ENCODE results near the gene POLR2E.

DNA sequence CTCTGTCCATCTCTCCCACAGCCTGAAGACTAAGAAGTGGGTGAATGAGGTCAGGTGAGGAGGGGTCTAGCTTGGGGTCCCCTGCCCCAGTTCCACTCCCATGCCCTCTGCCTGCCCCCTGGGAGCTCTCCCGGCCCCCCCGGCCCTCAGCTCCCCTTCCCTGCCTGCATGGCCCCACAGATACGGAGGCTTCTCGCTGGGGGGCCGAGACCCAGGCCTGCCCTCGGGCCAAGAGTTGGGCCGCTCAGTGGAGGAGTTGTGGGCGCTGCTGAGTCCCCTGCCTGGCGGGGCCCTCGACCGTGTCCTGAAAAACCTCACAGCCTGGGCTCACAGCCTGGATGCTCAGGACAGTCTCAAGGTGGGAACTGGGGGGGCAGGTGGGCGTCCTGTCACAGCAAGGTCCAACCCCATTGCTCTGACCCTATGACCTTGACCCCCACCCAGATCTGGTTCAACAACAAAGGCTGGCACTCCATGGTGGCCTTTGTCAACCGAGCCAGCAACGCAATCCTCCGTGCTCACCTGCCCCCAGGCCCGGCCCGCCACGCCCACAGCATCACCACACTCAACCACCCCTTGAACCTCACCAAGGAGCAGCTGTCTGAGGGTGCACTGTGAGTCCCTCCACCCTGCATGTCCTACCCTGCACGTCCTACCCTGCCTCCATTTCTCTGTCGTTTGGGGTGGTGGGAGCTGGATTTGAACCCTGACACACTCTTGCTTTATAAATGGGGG, 39.1 kb downstream of the POLR2E start:
- no peak for TF ChIP-seq JUND (IDR thresholded peaks at IDR 0.05)
- TF ChIP-seq, protein P1, sequence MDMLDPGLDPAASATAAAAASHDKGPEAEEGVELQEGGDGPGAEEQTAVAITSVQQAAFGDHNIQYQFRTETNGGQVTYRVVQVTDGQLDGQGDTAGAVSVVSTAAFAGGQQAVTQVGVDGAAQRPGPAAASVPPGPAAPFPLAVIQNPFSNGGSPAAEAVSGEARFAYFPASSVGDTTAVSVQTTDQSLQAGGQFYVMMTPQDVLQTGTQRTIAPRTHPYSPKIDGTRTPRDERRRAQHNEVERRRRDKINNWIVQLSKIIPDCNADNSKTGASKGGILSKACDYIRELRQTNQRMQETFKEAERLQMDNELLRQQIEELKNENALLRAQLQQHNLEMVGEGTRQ (IDR thresholded peaks at IDR 0.05; ENCODE audit: borderline replicate concordance, low read depth, low read length) = no peak
- no peak for TF ChIP-seq CTCF (IDR thresholded peaks at IDR 0.05)
- TF ChIP-seq SIN3A (IDR thresholded peaks at IDR 0.05; ENCODE audit: borderline replicate concordance, low read depth, low read length) = no peak
- TF ChIP-seq RXRA (IDR thresholded peaks at IDR 0.05; ENCODE audit: borderline replicate concordance, low read depth) = no peak
- no peak for TF ChIP-seq SMC3 (IDR thresholded peaks at IDR 0.05; ENCODE audit: low read depth, low read length)
- no peak for TF ChIP-seq EP300 (IDR thresholded peaks at IDR 0.05; ENCODE audit: borderline replicate concordance in 1 of 2, low read depth in 1 of 2, low read length in 1 of 2)
- no peak for TF ChIP-seq TAF1 (IDR thresholded peaks at IDR 0.05; ENCODE audit: borderline replicate concordance, low read depth, low read length)
- TF ChIP-seq EZH2phosphoT487 (IDR thresholded peaks at IDR 0.05; ENCODE audit: borderline replicate concordance, low read depth) = no peak
